ENCODE results near the gene CD9. TPM values are rescaled to one million over a fixed set of nuclear protein-coding genes. Genes with fewer than 3 reads are reported as not detected.

CD9 gene
- polyA plus RNA-seq, 1 donor, result 204 TPM

GRCh38 chr12:6178981-6179761 lies 21.0 kb upstream of the CD9 start:
- no peaks in the 10 kb centered on the region for H3K27me3 ChIP-seq (ENCODE audit: control insufficient read depth, insufficient read depth, low read length)
- WGBS (ENCODE audit: insufficient coverage, low lambda C conversion rate), result 100% methylated on average over 1 of the region's 10 CpGs
- H3K9me3 ChIP-seq (ENCODE audit: control insufficient read depth, low read depth, low read length), result no peaks in the 10 kb centered on the region
- no peak overlapping the region for H3K4me3 ChIP-seq (ENCODE audit: low read length)
- H3K4me1 ChIP-seq (ENCODE audit: control insufficient read depth, insufficient read depth, low read length), result peaks cover 28% of the 10 kb centered on the region
- H3K27ac ChIP-seq (ENCODE audit: low read length), result peak overlapping the region; percentile 30
- no peaks in the 10 kb centered on the region for H3K36me3 ChIP-seq (ENCODE audit: control insufficient read depth, insufficient read depth, low read length)
- no peak for DNase-seq

GRCh38 chr12:6180268-6181051 lies 19.7 kb upstream of the CD9 start:
- H3K36me3 ChIP-seq (ENCODE audit: control insufficient read depth, insufficient read depth, low read length), result no peaks in the 10 kb centered on the region
- peak overlapping the region; percentile 17 for H3K27ac ChIP-seq (ENCODE audit: low read length)
- H3K27me3 ChIP-seq (ENCODE audit: control insufficient read depth, insufficient read depth, low read length), result no peaks in the 10 kb centered on the region
- H3K4me1 ChIP-seq (ENCODE audit: control insufficient read depth, insufficient read depth, low read length), result peaks cover 28% of the 10 kb centered on the region
- no peak overlapping the region for H3K4me3 ChIP-seq (ENCODE audit: low read length)
- no peaks in the 10 kb centered on the region for H3K9me3 ChIP-seq (ENCODE audit: control insufficient read depth, low read depth, low read length)
- DNase-seq, result no peak
- no CpG with 5 or more reads among the region's 21 CpGs for WGBS (ENCODE audit: insufficient coverage, low lambda C conversion rate)

GRCh38 chr12:6181166-6181565 lies 19.0 kb upstream of the CD9 start:
- Histone ChIP-seq H3K27me3 (ENCODE audit: control insufficient read depth, insufficient read depth, low read length) (no peaks in the 10 kb centered on the region), H3K9me3 (ENCODE audit: control insufficient read depth, low read depth, low read length) (no peaks in the 10 kb centered on the region), H3K27ac (ENCODE audit: low read length) (no peak overlapping the region), H3K4me1 (ENCODE audit: control insufficient read depth, insufficient read depth, low read length) (peaks cover 28% of the 10 kb centered on the region), H3K36me3 (ENCODE audit: control insufficient read depth, insufficient read depth, low read length) (no peaks in the 10 kb centered on the region), H3K4me3 (ENCODE audit: low read length) (no peak overlapping the region)
- no peak for DNase-seq
- WGBS (ENCODE audit: insufficient coverage, low lambda C conversion rate), result no CpG with 5 or more reads among the region's 1 CpG

DNA sequence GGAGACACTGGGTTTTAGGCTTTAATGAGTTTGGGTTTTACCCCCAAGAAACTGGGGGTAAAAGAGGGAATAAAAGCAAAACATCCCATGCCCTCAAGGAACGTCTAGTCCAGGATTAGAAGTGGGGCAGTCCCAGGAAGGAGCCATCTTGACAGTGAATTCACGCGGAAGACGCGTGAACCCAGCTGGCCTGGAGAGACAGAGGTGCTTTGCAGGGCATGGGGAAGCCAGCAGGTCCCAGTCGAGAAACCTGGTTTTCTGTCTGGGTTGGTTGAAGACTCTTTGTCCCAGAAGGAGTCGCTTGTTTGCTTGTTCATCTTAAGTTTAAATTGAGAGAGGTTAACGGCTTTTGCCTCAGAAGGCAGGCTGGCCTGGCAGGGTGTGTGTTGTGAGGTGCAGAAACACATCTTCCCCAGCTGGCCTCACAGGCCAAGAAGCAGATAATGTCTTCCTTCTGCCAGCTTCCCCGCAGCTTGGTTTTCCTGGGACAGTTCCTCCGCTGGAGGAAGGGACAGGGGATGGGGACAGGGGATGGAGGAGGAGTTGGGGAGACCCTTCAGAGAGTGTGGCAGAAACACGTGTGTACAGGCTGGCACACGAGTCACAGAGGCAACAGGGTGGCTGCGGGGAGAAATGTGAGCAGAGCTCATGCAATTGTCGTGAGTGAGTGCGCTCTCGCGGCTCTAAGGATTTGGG lies 18.5 kb upstream of the CD9 start:
- no peaks in the 10 kb centered on the region for H3K36me3 ChIP-seq (ENCODE audit: control insufficient read depth, insufficient read depth, low read length)
- H3K4me1 ChIP-seq (ENCODE audit: control insufficient read depth, insufficient read depth, low read length), result peaks cover 28% of the 10 kb centered on the region
- no peak overlapping the region for H3K4me3 ChIP-seq (ENCODE audit: low read length)
- no peaks in the 10 kb centered on the region for H3K27me3 ChIP-seq (ENCODE audit: control insufficient read depth, insufficient read depth, low read length)
- 20% methylated on average over 1 of the region's 17 CpGs for WGBS (ENCODE audit: insufficient coverage, low lambda C conversion rate)
- peak overlapping the region; percentile 67 for H3K27ac ChIP-seq (ENCODE audit: low read length)
- H3K9me3 ChIP-seq (ENCODE audit: control insufficient read depth, low read depth, low read length), result no peaks in the 10 kb centered on the region
- no peak for DNase-seq

DNA sequence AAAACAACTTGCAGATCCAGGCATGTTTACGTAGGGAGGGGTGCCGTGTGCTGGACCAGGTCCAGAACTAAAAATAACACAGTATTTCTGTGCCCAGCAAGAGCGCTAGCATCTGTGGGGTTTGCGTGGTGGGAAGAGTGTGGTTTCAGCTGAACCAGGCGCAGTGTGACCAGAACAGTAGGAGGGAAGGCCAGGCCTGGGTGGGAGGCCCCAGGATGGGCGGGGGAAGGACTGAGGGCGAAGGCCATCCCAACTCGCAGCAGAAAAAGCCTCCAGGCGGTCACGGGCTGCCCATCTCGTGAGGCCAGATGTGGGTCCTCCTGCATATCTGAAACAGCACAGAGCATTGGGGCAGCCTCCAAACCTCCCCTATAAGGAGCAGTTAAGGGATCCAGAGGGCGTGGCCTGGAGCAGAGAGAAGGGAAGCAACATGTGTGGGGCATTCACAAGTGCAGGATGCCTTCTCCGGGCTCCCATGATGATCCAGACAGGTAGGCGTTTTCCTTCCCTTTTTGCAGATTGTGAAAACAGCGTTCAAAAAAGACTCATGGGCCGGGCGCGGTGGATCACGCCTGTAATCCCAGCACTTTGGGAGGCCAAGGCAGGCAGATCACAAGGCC lies 17.8 kb upstream of the CD9 start:
- Histone ChIP-seq H3K27ac (ENCODE audit: low read length) (peak overlapping the region; percentile 67), H3K4me3 (ENCODE audit: low read length) (no peak overlapping the region), H3K4me1 (ENCODE audit: control insufficient read depth, insufficient read depth, low read length) (peaks cover 28% of the 10 kb centered on the region), H3K27me3 (ENCODE audit: control insufficient read depth, insufficient read depth, low read length) (no peaks in the 10 kb centered on the region), H3K36me3 (ENCODE audit: control insufficient read depth, insufficient read depth, low read length) (no peaks in the 10 kb centered on the region), H3K9me3 (ENCODE audit: control insufficient read depth, low read depth, low read length) (no peaks in the 10 kb centered on the region)
- no CpG with 5 or more reads among the region's 19 CpGs for WGBS (ENCODE audit: insufficient coverage, low lambda C conversion rate)
- peak; percentile 86 to 90 for DNase-seq

DNA sequence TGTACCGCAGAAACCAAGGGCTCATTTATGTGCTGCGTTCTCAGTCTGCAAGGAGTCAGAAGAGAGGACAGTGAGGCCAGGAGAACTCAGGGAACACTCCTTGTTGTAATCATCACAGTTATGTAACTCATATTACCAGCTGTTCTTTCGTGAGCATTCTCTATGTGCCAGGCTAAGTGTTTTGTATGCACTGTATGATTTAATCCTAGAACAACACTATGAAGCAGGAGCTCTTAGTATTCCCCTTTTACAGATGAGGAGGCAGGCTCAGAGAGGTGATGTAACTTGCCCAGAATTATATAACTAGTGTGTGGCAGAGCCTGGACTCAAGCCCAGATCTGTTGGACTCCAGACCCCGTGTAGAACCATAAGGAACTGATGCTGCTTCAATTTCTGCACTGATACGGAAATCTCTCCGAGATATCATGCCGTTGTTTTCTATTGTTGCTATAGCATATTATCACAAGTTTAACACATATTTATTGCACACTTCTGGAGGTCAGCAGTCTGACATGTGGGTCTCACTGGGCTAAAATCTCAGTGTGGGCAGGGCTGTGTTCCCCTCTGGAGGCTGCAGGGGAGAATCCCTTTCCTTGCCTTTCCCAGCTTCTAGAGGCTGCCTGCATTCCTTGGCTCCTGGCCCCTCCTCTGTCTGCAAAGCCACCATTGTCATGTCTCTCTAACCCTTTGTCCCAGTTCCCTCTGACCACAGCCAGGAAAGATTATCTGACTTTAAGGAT lies 16.3 kb upstream of the CD9 start:
- H3K27ac ChIP-seq (ENCODE audit: low read length), result peak overlapping the region; percentile 67
- no peaks in the 10 kb centered on the region for H3K27me3 ChIP-seq (ENCODE audit: control insufficient read depth, insufficient read depth, low read length)
- no CpG with 5 or more reads among the region's 7 CpGs for WGBS (ENCODE audit: insufficient coverage, low lambda C conversion rate)
- no peaks in the 10 kb centered on the region for H3K36me3 ChIP-seq (ENCODE audit: control insufficient read depth, insufficient read depth, low read length)
- H3K4me3 ChIP-seq (ENCODE audit: low read length), result no peak overlapping the region
- H3K4me1 ChIP-seq (ENCODE audit: control insufficient read depth, insufficient read depth, low read length), result peaks cover 28% of the 10 kb centered on the region
- peak; percentile 66 to 84 for DNase-seq
- no peaks in the 10 kb centered on the region for H3K9me3 ChIP-seq (ENCODE audit: control insufficient read depth, low read depth, low read length)

- no peaks in the 10 kb centered on the region for H3K27me3 ChIP-seq (ENCODE audit: control insufficient read depth, insufficient read depth, low read length)
- peaks cover 3% of the 10 kb centered on the region for H3K9me3 ChIP-seq (ENCODE audit: control insufficient read depth, low read depth, low read length)
- no peak overlapping the region for H3K27ac ChIP-seq (ENCODE audit: low read length)
- DNase-seq, result no peak
- H3K4me1 ChIP-seq (ENCODE audit: control insufficient read depth, insufficient read depth, low read length), result peaks cover 25% of the 10 kb centered on the region
- H3K4me3 ChIP-seq (ENCODE audit: low read length), result no peak overlapping the region
- no CpG with 5 or more reads among the region's 13 CpGs for WGBS (ENCODE audit: insufficient coverage, low lambda C conversion rate)
- H3K36me3 ChIP-seq (ENCODE audit: control insufficient read depth, insufficient read depth, low read length), result no peaks in the 10 kb centered on the region
These were observed 14.0 kb upstream of the CD9 start for GRCh38 chr12:6185961-6186827.

DNA sequence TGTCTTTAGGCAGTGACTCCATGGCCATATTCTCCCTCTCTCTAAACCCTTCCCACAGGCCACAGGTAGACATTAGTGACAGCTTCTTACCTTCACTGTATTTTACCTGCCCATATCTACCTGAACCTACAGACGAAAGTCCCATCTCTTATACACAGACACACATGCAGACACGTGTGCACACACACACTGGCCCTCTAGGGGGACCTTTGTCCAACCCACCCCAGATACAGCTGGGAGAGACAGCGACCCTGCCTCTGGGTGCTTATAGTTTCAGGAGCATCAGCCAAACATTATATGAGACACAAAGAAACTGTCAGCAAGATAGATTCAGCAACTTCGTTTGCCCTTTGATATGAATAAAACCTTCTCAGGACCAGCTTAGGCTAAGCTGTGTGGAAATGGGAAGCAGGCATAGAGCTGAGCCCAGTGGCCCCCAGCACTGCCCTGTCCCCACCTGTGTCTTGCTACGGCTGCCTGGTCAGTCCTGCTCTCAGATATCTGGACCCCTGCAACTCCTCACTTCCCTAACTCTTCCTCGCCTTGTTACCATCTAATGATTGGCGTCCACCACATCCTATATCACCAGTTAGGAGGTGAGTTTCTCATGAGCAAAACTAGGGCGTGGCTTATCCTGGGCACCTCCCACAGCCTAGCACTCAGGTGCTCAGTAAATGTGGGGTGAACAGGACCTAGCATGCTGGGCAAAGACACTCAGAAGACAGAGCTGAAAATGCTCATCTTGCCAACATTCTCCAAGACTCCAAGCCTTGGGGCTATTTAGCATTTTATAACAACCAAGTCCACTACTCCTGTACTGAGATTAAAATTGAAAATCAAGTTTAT lies 12.0 kb upstream of the CD9 start:
- DNase-seq, result no peak
- Histone ChIP-seq H3K4me1 (ENCODE audit: control insufficient read depth, insufficient read depth, low read length) (peaks cover 7% of the 10 kb centered on the region), H3K27ac (ENCODE audit: low read length) (no peak overlapping the region), H3K4me3 (ENCODE audit: low read length) (no peak overlapping the region), H3K9me3 (ENCODE audit: control insufficient read depth, low read depth, low read length) (peaks cover 3% of the 10 kb centered on the region), H3K36me3 (ENCODE audit: control insufficient read depth, insufficient read depth, low read length) (no peaks in the 10 kb centered on the region), H3K27me3 (ENCODE audit: control insufficient read depth, insufficient read depth, low read length) (no peaks in the 10 kb centered on the region)
- WGBS (ENCODE audit: insufficient coverage, low lambda C conversion rate), result no CpG with 5 or more reads among the region's 8 CpGs
